GM12892 (cell line): ENCODE data around the gene MLXIPL.

Source experiments
- POLR2A ChIP-seq: IDR thresholded peaks from 2 replicates; pipeline ENCODE4 v1.6.1; 2011; ENCODE audit warnings: low read depth, low read length, control low read depth
- POLR2AphosphoS5 ChIP-seq: IDR thresholded peaks from 2 replicates; pipeline ENCODE4 v1.6.1; 2011; ENCODE audit warnings: low read depth, low read length, control low read depth
- TAF1 ChIP-seq: IDR thresholded peaks from 2 replicates; pipeline ENCODE4 v1.6.1; 2011; ENCODE audit warnings: low read depth, mild to moderate bottlenecking, control low read depth, low read length, borderline replicate concordance

GRCh38 chr7:73625276-73625675 lies 954 bp upstream of the MLXIPL start:
- TF ChIP-seq POLR2A, result no peak
- TF ChIP-seq POLR2AphosphoS5, result no peak
- no peak for TF ChIP-seq TAF1
